ENCODE measurements around the gene MYO1E. TPM values are rescaled to one million over a fixed set of nuclear protein-coding genes. Genes with fewer than 3 reads are reported as not detected.

MYO1E gene
- total and polyA plus RNA-seq, 2 of the 4 experiments (the other 2 are of a cell fraction): 13.4 to 37.3 TPM

DNA sequence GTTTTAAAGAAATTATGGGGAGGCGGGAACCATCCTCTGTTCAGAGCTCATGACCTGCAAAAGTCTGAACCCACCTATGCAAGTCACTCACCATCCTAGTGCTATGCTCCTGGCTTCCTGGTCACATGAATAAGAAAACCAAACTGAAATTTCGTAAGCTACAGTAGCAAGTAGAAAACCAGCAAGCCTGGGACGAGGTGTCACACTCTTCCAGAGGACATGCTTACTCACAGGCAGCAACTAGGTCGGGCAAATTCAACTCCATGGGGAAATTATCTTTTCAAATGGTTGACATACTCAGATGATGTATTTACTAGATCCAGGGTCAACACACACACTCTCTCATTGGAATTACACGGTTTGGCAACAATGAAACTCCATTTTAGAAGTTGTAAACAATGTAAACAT, 134.7 kb downstream of the MYO1E start:
- Histone ChIP-seq H3K79me1 (ENCODE audit: low read depth in 1 of 2, low read length in 2 of 2) (peaks cover 26 to 34% of the 10 kb centered on the region in 2 experiments), H3K4me2 (ENCODE audit: low read depth, low read length) (no peak overlapping the region), H3K9me3 (ENCODE audit: control insufficient read depth, insufficient read depth, low read length) (no peaks in the 10 kb centered on the region), H2BK120ac (ENCODE audit: low read depth, low read length) (no peak overlapping the region), H4K91ac (ENCODE audit: insufficient read depth, low read depth, low read length) (no peak overlapping the region), H3K9ac (ENCODE audit: low read depth, low read length) (no peak overlapping the region), H3K56ac (ENCODE audit: extremely low read depth, insufficient read depth, low read length) (no peak overlapping the region), H3K4ac (ENCODE audit: low read depth, low read length) (no peak overlapping the region), H2BK15ac (ENCODE audit: low read depth, low read length) (no peak overlapping the region), H3K36me3 (ENCODE audit: control insufficient read depth, insufficient read depth, low read length) (no peaks in the 10 kb centered on the region; the same call in 1 of the 2 replicates), H2AK9ac (replicated peaks; ENCODE audit: low read depth, low read length, poor library complexity) (no peak overlapping the region), H3K18ac (ENCODE audit: low read depth, low read length) (no peak overlapping the region), H3K23ac (ENCODE audit: low read depth, low read length) (no peak overlapping the region), H3K27ac (ENCODE audit: insufficient read depth, low read length) (no peak overlapping the region), H4K8ac (ENCODE audit: low read depth in 2 of 2, low read length in 2 of 2) (no peak overlapping the region), H2AK5ac (ENCODE audit: low read depth, low read length) (no peak overlapping the region), H4K5ac (ENCODE audit: low read depth, low read length) (no peak overlapping the region), H3K4me1 (ENCODE audit: control insufficient read depth, insufficient read depth, low read length) (no peaks in the 10 kb centered on the region), H3K27me3 (ENCODE audit: control insufficient read depth, insufficient read depth, low read length) (no peaks in the 10 kb centered on the region), H3K4me3 (ENCODE audit: insufficient read depth, low read depth, low read length) (no peak overlapping the region), H2AFZ (replicated peaks; ENCODE audit: low read length, poor library complexity) (no peak overlapping the region), H3K9me1 (ENCODE audit: insufficient read depth, low read length) (0 out of 2 replicates have a peak, but pooled peaks cover 2% of the 10 kb centered on the region), H3K14ac (replicated peaks; ENCODE audit: low read depth, low read length) (no peak overlapping the region), H2BK20ac (ENCODE audit: low read depth, low read length) (no peak overlapping the region), H4K20me1 (ENCODE audit: insufficient read depth, low read length) (no peaks in the 10 kb centered on the region), H2BK5ac (ENCODE audit: low read depth, low read length, poor library complexity, severe bottlenecking) (no peak overlapping the region)
- ChIA-PET CTCF (interaction anchor here (1.7 kb wide), 1 partner anchor 9 kb away, joined by 6 read pairs; no protein-coding TSS in a partner anchor), POLR2A (ENCODE audit: unreplicated experiment) (no interaction called here)
- WGBS, 2 experiments (ENCODE audit: extremely low coverage in 2 of 2, insufficient read length in 1 of 2): no CpG with 5 or more reads among the region's 5 CpGs
- TF ChIP-seq MAFK (IDR thresholded peaks at IDR 0.05; ENCODE audit: low read depth, low read length): no peak
- no peak for TF ChIP-seq POLR2A (IDR thresholded peaks at IDR 0.05; ENCODE audit: low read depth, low read length)
- TF ChIP-seq RCOR1 (IDR thresholded peaks at IDR 0.05; ENCODE audit: insufficient replicate concordance, low read length): no peak
- no peak for TF ChIP-seq BHLHE40 (IDR thresholded peaks at IDR 0.05; ENCODE audit: low read depth, low read length)
- TF ChIP-seq, protein P1, sequence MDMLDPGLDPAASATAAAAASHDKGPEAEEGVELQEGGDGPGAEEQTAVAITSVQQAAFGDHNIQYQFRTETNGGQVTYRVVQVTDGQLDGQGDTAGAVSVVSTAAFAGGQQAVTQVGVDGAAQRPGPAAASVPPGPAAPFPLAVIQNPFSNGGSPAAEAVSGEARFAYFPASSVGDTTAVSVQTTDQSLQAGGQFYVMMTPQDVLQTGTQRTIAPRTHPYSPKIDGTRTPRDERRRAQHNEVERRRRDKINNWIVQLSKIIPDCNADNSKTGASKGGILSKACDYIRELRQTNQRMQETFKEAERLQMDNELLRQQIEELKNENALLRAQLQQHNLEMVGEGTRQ (IDR thresholded peaks at IDR 0.05; ENCODE audit: low read depth, low read length): no peak
- TF ChIP-seq RAD21 (IDR thresholded peaks at IDR 0.05; ENCODE audit: low read length): no peak
- no peak for TF ChIP-seq RFX5 (IDR thresholded peaks at IDR 0.05; ENCODE audit: low read depth, low read length)
- no peak for TF ChIP-seq SMC3 (IDR thresholded peaks at IDR 0.05; ENCODE audit: low read depth, low read length)
- TF ChIP-seq FOS (IDR thresholded peaks at IDR 0.05; ENCODE audit: low read depth, low read length): no peak
- TF ChIP-seq MXI1 (IDR thresholded peaks at IDR 0.05; ENCODE audit: borderline replicate concordance, low read depth, low read length): no peak
- TF ChIP-seq MAZ (IDR thresholded peaks at IDR 0.05; ENCODE audit: borderline replicate concordance, low read depth, low read length): no peak
- TF ChIP-seq NFE2L2 (IDR thresholded peaks at IDR 0.05; ENCODE audit: low read depth, low read length): no peak
- TF ChIP-seq CEBPB (IDR thresholded peaks at IDR 0.05; ENCODE audit: low read depth, low read length): no peak
- in situ Hi-C loops (cut with MboI; ENCODE audit: low sequenced_read_pairs): no loop called here
- intact Hi-C loops (cut with micrococcal nuclease): no loop called here
- ATAC-seq (ENCODE audit: low read depth) (no peak), DNase-seq (no peak)
- no TSS peak for BruUV-seq (replicated peaks)
- dilution Hi-C loops (cut with HindIII; ENCODE audit: low sequenced_read_pairs, unreplicated experiment): no loop called here

Data from IMR-90 (cell line).